GM18502 (cell line): ENCODE data around the gene SLC2A4RG.
"Not testable (repeated sequence)": the region's sequence is repeated elsewhere in the genome, so short reads cannot be mapped to it uniquely, and the experiment has no call there.

Experiments used
- ATAC-seq: cut with Tn5 transposase; IDR thresholded peaks from one replicate; pipeline ENCODE4 v1.9.1; 2021; ENCODE audit warnings: mild to moderate bottlenecking; ENCODE audit not compliant: unreplicated experiment, poor library complexity

The SLC2A4RG gene

GRCh38 chr20:63772781-63773518 is 33.4 kb downstream of the SLC2A4RG start:
- no peak for ATAC-seq

- no peak for ATAC-seq
Observed at GRCh38 chr20:63773571-63774241, 34.1 kb downstream of the SLC2A4RG start.

DNA sequence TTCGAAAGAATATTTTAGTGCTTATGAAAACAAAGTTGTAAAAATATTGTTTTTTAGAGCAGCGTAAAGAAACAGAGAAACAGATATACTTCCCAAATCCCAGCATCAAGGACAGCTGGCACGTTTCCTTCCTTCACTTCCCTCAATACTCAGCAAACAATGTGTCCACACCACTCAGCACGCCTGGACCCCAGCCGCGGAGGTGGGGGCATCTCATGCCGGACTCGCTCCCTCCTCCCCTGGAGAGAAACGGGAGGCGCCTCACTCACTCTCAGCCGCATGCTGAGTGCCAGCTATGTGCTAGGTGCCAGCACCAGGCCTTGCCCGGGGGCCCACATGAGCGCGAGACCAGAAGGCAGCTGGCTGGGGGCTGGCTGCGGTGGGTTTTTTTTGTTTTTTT is 34.7 kb downstream of the SLC2A4RG start:
- no peak for ATAC-seq

DNA sequence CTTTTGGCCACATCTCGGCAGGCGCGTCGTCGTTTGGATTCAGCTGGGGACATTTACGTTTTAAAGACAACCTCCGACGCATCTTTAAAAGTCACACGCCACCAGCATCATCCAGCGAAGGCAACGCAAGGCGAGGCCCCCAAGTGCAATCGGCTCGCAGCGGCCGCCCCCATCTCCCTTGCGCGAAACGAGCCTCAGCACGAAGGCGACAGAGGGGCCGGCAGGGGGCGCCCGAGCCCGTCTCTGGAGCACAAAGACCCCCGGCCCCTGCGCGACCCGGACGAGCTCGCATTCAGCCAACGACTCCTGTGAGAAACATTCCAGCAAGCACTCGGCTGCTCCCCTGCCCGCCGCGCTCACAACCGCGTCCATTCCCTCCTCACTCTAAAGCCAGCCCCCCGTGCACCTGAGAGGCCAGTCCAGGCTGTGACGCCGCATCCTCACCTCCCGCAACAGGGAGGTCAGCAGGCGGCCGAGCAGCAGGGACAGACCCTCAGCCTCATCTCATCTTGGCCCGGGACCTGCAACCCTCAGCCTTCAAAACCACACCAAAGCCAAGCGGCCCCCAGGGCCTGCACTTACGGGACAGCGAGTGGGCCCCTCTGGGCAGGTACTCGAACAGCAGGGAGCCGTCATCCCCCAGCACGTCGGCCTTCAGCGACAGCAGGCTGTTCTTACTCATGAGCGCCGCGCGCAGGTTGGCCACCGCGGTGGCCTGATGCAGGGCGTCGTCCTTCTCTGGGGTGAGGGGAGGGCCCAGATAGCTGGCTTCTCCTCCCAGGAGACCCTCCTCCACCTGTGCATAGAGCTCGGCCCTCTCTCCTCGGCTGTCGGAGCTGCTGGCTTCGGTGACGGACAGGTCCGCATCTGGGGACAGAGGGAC is 35.8 kb downstream of the SLC2A4RG start:
- ATAC-seq: no peak

GRCh38 chr20:63776875-63777274 is 37.3 kb downstream of the SLC2A4RG start:
- ATAC-seq: not testable (repeated sequence)

- ATAC-seq: no peak
Observed at GRCh38 chr20:63777614-63778013, 38.0 kb downstream of the SLC2A4RG start.

DNA sequence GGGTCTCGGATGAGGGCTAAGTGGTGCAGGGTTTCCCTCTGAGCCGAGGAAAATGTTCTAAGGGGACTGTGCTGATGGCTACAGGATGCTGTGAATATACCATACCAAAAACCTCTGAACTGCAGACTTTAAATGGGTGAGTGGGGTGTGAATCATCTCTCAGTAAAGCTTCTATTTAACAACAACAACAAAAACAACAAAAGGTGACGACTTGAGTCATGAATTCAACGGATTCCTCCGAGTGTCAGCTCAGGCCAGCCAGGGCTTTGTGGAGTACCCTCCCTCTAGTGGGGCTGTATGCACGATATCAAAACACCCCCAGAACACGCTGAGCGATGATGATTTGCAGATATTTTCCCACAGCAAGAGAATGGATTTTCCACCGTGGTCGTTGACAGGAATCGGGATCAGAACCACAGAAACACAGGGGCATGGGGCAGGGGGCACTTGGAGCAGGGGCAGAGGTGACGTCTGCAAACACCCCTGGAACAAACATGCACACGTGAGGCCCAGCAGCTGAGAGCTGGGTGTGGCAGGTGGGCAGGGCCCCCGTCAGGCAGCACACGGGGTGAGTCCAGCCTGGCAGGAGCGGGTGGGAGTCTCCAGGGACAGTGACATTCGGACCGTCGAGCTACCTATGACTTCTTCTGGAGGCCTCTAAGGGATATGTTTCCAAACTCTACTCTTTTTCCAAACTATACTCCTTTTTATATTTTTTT is 38.6 kb downstream of the SLC2A4RG start:
- no peak for ATAC-seq

DNA sequence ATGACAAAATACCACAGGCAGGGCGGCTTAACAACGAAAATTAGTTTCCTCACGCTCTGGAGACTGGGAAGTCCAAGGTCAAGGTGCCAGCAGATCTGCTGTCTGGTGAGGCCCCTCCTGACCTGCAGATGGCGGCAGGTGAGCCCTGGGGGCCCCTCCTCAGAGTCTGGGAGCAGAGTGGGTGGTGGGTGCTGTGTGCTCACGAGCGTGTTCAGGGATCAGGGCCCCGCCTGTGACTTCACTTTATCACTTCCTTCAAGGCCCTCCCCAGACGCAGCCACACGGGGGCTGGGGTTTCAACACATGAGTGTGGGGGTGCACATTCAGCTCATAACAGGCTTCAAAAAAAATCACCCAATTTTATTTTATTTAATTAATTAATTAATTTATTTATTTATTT is 39.3 kb downstream of the SLC2A4RG start:
- no peak for ATAC-seq

- ATAC-seq: no peak
Observed at GRCh38 chr20:63781181-63781580, 41.6 kb downstream of the SLC2A4RG start.

- ATAC-seq: no peak
Observed at GRCh38 chr20:63782051-63782471, 42.5 kb downstream of the SLC2A4RG start.

DNA sequence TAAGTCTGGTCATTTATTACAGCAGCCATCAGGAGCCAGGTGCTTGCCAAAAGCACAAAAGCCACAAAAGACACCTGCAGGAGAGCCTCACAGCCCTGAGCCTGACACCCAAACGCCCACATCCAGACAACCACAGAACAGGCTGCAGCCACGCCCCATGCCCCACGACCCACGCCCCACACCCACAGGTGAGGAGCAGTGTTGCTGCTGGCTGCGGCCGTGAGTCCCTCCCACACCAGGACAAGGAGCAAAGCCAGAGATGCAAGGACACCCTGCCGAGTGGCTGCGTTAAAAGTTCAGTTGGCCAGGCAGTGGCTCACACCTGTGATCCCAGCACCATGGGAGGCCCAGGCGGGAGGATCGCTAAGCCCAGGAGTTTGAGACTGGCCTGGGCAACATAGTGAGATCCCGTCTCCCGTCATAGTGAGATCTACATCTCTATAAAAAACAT is 43.0 kb downstream of the SLC2A4RG start:
- no peak for ATAC-seq

DNA sequence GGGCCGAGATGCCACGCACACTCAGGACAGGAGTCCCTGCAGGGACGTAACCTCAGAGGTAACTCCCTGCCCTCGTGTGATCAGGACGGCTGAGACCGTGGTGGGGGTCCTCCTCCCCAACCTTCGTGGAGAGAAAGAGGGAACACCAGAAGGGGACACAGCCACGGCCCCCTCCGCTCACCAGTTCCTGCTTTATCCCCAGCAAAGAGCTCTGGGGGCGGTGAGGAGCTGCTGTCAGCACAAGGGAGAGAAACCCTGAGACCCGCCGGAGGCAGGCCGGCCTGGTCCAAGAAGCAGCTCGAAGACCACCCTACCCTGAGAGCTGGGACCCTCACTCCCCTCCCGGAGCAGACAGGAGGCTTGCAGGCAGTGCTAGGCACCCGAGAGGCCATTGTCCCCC is 44.4 kb downstream of the SLC2A4RG start:
- ATAC-seq: no peak

- no peak for ATAC-seq
Observed at GRCh38 chr20:63785691-63786131, 46.1 kb downstream of the SLC2A4RG start.

- no peak for ATAC-seq
Observed at GRCh38 chr20:63787302-63787701, 47.7 kb downstream of the SLC2A4RG start.

GRCh38 chr20:63787749-63788148 is 48.2 kb downstream of the SLC2A4RG start:
- no peak for ATAC-seq

DNA sequence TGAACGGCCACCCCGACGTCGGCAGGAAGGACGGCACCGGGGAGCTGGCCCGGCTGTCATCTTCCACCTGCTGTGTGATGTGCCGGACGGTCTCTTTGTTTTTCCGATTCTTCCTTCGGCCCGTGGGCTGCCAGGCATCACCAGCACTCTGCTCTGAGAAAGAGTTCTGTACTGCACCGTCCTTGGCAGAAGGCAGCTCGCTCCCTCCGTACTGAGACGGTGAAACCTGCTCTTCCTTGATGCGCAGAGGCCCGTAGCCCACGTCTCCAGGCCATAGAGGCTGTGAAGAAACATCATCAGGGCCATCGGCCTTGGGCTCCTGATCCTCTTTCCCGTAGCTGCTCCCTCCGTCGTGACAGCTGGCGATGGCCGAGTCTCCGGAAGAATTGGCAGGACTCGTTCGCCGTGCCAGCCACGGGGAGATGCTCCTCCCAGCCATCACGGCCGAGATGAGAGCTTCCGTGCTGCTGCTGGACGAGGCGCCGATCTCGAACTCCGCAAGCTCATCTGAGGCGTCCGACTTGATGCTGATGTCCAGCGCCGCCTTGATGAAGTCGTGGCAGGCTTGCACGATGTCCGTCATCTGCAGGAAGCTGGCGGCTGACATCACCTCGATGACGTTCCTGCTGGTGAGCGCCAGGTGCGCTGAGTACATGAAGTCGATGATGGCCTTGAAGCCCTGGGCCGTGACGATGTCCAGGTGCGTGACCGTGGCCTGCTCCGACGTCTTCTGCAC is 50.4 kb downstream of the SLC2A4RG start:
- ATAC-seq: no peak

DNA sequence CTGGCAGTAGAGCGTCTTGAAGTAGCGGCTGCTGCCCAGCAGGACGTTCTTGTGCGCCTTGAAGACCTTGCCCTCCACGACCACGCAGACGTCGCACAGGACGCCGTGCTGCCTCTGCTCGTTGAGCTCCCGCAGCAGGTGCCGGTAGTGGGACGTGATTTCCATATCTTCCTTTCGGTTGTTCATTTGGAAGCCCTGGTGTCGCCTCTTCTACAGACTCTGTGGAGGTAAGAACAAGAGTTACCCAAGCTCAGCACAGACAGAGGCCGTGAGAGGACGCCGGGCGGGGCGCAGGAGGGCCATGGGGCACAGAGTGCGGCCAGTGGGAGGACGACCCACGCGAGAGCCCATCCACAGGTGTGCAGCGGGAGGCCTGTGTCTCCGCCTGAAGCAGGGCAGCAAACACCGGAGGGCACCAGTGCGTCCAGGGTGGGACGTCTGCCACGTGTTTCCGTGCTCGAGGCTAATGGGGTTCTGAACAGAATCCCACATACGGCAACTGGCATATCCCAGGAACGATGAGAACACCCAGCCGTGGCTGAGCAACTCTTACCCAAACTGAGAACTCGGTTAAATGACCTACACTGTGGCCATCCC is 51.1 kb downstream of the SLC2A4RG start:
- ATAC-seq: no peak

GRCh38 chr20:63791497-63792156 is 52.1 kb downstream of the SLC2A4RG start:
- no peak for ATAC-seq

- no peak for ATAC-seq
Observed at GRCh38 chr20:63792866-63793265, 53.3 kb downstream of the SLC2A4RG start.
